SK-N-SH (cell line): ENCODE data around the gene UST. TPM values are rescaled to one million over a fixed set of nuclear protein-coding genes. Genes with fewer than 3 reads are reported as not detected.

ENCODE experiments used
- CTCF ChIA-PET: fragments of 300-600, 350-600 bp; formaldehyde crosslinking; extraction: SDS; loops from one replicate; lab custom pipeline; 2021; lab: Yijun Ruan, JAX
- POLR2A ChIA-PET: fragments of 350-600 bp; sonication (Branson Sonifier 250); formaldehyde crosslinking; extraction: SDS; loops from one replicate; lab custom pipeline; 2020; ENCODE audit warnings: antibody characterized with exemption, inconsistent platforms; lab: Yijun Ruan, JAX
- DNase-seq: peaks from one replicate; pipeline ENCODE4 v3.0.0; 2012
- H2AFZ ChIP-seq: fragments of 200-600 bp; sonication (generic); 2 replicates; pipeline ENCODE4 v1.8.1; 2016; ENCODE audit warnings: antibody characterized with exemption, mild to moderate bottlenecking, low read depth
- H3F3A ChIP-seq: fragments of 200-600 bp; sonication (generic); replicated peaks from 2 replicates; pipeline ENCODE3; 2016; ENCODE audit warnings: antibody characterized with exemption, mild to moderate bottlenecking; ENCODE audit not compliant: insufficient read depth
- H3K27ac ChIP-seq, 2 experiments: fragments of 200-500 bp in 1 of 2; fragments of 200-600 bp in 1 of 2; sonication (Bioruptor generic) in 1 of 2; sonication (generic), shearing (Covaris generic) in 1 of 2; 2 replicates each; pipeline versions ENCODE4 v1.5.1 to v1.6.1; 2014 to 2016; ENCODE audit warnings: low read depth in 2 of 2, inconsistent platforms in 1 of 2, low read length in 1 of 2, mild to moderate bottlenecking in 1 of 2, mixed read lengths in 1 of 2
- H3K27me3 ChIP-seq: fragments of 200-600 bp; sonication (generic), shearing (Covaris generic); 2 replicates; pipeline ENCODE4 v1.6.1; 2016; ENCODE audit warnings: mixed run types; ENCODE audit not compliant: insufficient read depth
- H3K36me3 ChIP-seq, 2 experiments: fragments of 200-500 bp in 1 of 2; fragments of 200-600 bp in 1 of 2; sonication (Bioruptor generic) in 1 of 2; sonication (generic) in 1 of 2; replicated peaks in 1 of 2; 2 replicates each; pipeline versions ENCODE3 to v1.5.1; 2014 to 2016; ENCODE audit warnings: low read length in 1 of 2, mild to moderate bottlenecking in 1 of 2; ENCODE audit not compliant: insufficient read depth in 2 of 2, control insufficient read depth in 1 of 2
- H3K4me1 ChIP-seq, 2 experiments: fragments of 200-500 bp in 1 of 2; fragments of 200-600 bp in 1 of 2; sonication (Bioruptor generic) in 1 of 2; sonication (generic), shearing (Covaris generic) in 1 of 2; 2 replicates each; pipeline versions ENCODE4 v1.5.1 to v1.6.1; 2014 to 2016; ENCODE audit warnings: low read depth in 1 of 2, low read length in 1 of 2, mixed run types in 1 of 2; ENCODE audit not compliant: insufficient read depth in 2 of 2, control insufficient read depth in 1 of 2
- H3K4me2 ChIP-seq: fragments of 200-600 bp; sonication (generic), shearing (Covaris generic); 2 replicates; pipeline ENCODE4 v1.6.1; 2017; ENCODE audit warnings: mixed run types
- H3K4me3 ChIP-seq, 2 experiments: fragments of 200-500 bp in 1 of 2; fragments of 200-600 bp in 1 of 2; sonication (Bioruptor generic) in 1 of 2; sonication (generic), shearing (Covaris generic) in 1 of 2; 2 replicates each; pipeline versions ENCODE4 v1.5.1 to v1.8.1; 2014 to 2016; ENCODE audit warnings: low read depth in 2 of 2, inconsistent platforms in 1 of 2, low read length in 1 of 2, mild to moderate bottlenecking in 1 of 2, mixed read lengths in 1 of 2, moderate library complexity in 1 of 2
- H3K79me2 ChIP-seq: fragments of 200-600 bp; sonication (generic); 2 replicates; pipeline ENCODE4 v1.8.1; 2017; ENCODE audit warnings: mild to moderate bottlenecking; ENCODE audit not compliant: insufficient read depth
- H3K9ac ChIP-seq: fragments of 200-600 bp; sonication (generic); 2 replicates; pipeline ENCODE4 v1.6.1; 2017; ENCODE audit warnings: mixed run types
- H3K9me2 ChIP-seq: fragments of 200-600 bp; sonication (generic); 2 replicates; pipeline ENCODE4 v1.6.1; 2017; ENCODE audit warnings: mixed run types
- H3K9me3 ChIP-seq: fragments of 200-600 bp; sonication (generic); 2 replicates; pipeline ENCODE4 v1.6.1; 2017; ENCODE audit warnings: mixed run types, mild to moderate bottlenecking, moderate library complexity
- H4K20me1 ChIP-seq: fragments of 200-600 bp; sonication (generic); 2 replicates; pipeline ENCODE4 v1.6.1; 2017; ENCODE audit warnings: mild to moderate bottlenecking, mixed run types; ENCODE audit not compliant: insufficient read depth
- CTCF ChIP-seq: fragments of 200-600 bp; sonication (generic); IDR thresholded peaks from 2 replicates; pipeline ENCODE4 v1.6.1; 2017; ENCODE audit warnings: antibody characterized with exemption, mild to moderate bottlenecking, moderate library complexity
- ELF1 ChIP-seq: IDR thresholded peaks from 2 replicates; pipeline ENCODE4 v1.4.0; 2012
- EZH2phosphoT487 ChIP-seq: fragments of 200-600 bp; sonication (generic); IDR thresholded peaks from 2 replicates; pipeline ENCODE4 v1.6.1; 2017; ENCODE audit warnings: low read depth, mixed run types, mild to moderate bottlenecking, antibody characterized with exemption, moderate library complexity, borderline replicate concordance
- FOXJ3 ChIP-seq: sonication (generic); formaldehyde crosslinking; IDR thresholded peaks from 2 replicates; pipeline ENCODE4 v1.5.1; 2020; ENCODE audit warnings: mild to moderate bottlenecking, missing genetic modification reagents
- GATA2 ChIP-seq: sonication (generic); formaldehyde crosslinking; IDR thresholded peaks from 2 replicates; pipeline ENCODE4 v1.5.0; 2020; ENCODE audit warnings: mild to moderate bottlenecking, missing genetic modification reagents
- JUND ChIP-seq: IDR thresholded peaks from 2 replicates; pipeline ENCODE4 v1.4.0; 2012
- MEF2A ChIP-seq: IDR thresholded peaks from 2 replicates; pipeline ENCODE4 v1.4.0; 2012; ENCODE audit warnings: low read depth, borderline replicate concordance
- NRF1 ChIP-seq: IDR thresholded peaks from 2 replicates; pipeline ENCODE4 v1.6.1; 2012; ENCODE audit warnings: low read depth, mild to moderate bottlenecking, low read length
- POLR2AphosphoS5 ChIP-seq: IDR thresholded peaks from 2 replicates; pipeline ENCODE4 v1.6.1; 2012; ENCODE audit warnings: low read depth, low read length
- RCOR1 ChIP-seq: fragments of 150-350 bp; IDR thresholded peaks from 2 replicates; pipeline ENCODE4 v1.6.1; 2017; ENCODE audit warnings: antibody characterized with exemption, low read length
- REST ChIP-seq: IDR thresholded peaks from 2 replicates; pipeline ENCODE4 v1.6.1; 2012; ENCODE audit warnings: mild to moderate bottlenecking, low read depth, low read length, moderate library complexity
- RFX5 ChIP-seq: IDR thresholded peaks from 2 replicates; pipeline ENCODE4 v1.6.1; 2012; ENCODE audit warnings: mild to moderate bottlenecking, improper control_type of control experiment, low read length
- RXRA ChIP-seq: IDR thresholded peaks from 2 replicates; pipeline ENCODE4 v1.4.0; 2012; ENCODE audit warnings: low read depth, mild to moderate bottlenecking, borderline replicate concordance
- SMC3 ChIP-seq: IDR thresholded peaks from 2 replicates; pipeline ENCODE4 v1.6.1; 2012; ENCODE audit warnings: low read depth, low read length, improper control_type of control experiment
- USF1 ChIP-seq: IDR thresholded peaks from 2 replicates; pipeline ENCODE4 v1.4.0; 2012; ENCODE audit warnings: low read depth, borderline replicate concordance
- WGBS: methylation state at CpG from one replicate; pipeline ENCODE4 v1.1.6; 2017; ENCODE audit warnings: low lambda C conversion rate; 5-methylcytosine and 5-hydroxymethylcytosine counted together
- polyA plus RNA-seq, 3 experiments: library from polyadenylated mRNA; depleted of rRNA; stranded (reverse); fragments of >200 nt; gene quantifications; 2 replicates each; pipeline ENCODE4 v1.2.3, GENCODE V29; 2012

UST gene
- polyA plus RNA-seq, 1 of the 3 experiments (the other 2 are of a cell fraction), result 1.7 TPM

GRCh38 chr6:149065658-149066556 lies 319.1 kb downstream of the UST start:
- Histone ChIP-seq H3K27me3 (no peaks in the 10 kb centered on the region), H3K9ac (no peak overlapping the region), H3K4me1 (peaks cover 3 to 10% of the 10 kb centered on the region in 2 experiments; a peak in 2 of 4 replicates), H3K36me3 (no peaks in the 10 kb centered on the region), H2AFZ (no peak overlapping the region), H3K4me3 (no peak overlapping the region), H3K4me2 (no peak overlapping the region), H3K9me2 (no peaks in the 10 kb centered on the region), H3K79me2 (no peaks in the 10 kb centered on the region), H4K20me1 (no peaks in the 10 kb centered on the region), H3K27ac (no peak overlapping the region), H3K9me3 (no peaks in the 10 kb centered on the region), H3F3A (no peaks in the 10 kb centered on the region)
- WGBS, result 73% methylated on average over 8 of the region's 8 CpGs
- TF ChIP-seq FOXJ3 (CRISPR knock-in tag), result no peak
- no peak for TF ChIP-seq RCOR1
- no peak for TF ChIP-seq SMC3
- no peak for TF ChIP-seq EZH2phosphoT487
- no peak for TF ChIP-seq RFX5
- TF ChIP-seq RXRA, result no peak
- no peak for TF ChIP-seq CTCF
- no peak for TF ChIP-seq REST
- no peak for TF ChIP-seq JUND
- no peak for TF ChIP-seq USF1
- no peak for TF ChIP-seq ELF1
- TF ChIP-seq GATA2, result no peak
- TF ChIP-seq POLR2AphosphoS5, result no peak
- TF ChIP-seq NRF1, result no peak
- no peak for TF ChIP-seq MEF2A
- ChIA-PET POLR2A (no interaction called here), CTCF (interaction anchor here (0.6 to 7.3 kb wide), 6 partner anchors 9 to 634 kb away, joined by 3 to 46 read pairs (median 4); no protein-coding TSS in a partner anchor)
- DNase-seq, result no peak
